Measurements from ENCODE around the gene TNNT3.
"Not testable (repeated sequence)": the region's sequence is repeated elsewhere in the genome, so short reads cannot be mapped to it uniquely, and the experiment has no call there.

TNNT3 gene

GRCh38 chr11:1936072-1936780 lies 16.7 kb downstream of the TNNT3 start:
- no peak for DNase-seq

GRCh38 chr11:1936781-1937615 lies 17.5 kb downstream of the TNNT3 start:
- no peak for DNase-seq

GRCh38 chr11:1937616-1938342 lies 18.3 kb downstream of the TNNT3 start:
- DNase-seq, result no peak

DNA sequence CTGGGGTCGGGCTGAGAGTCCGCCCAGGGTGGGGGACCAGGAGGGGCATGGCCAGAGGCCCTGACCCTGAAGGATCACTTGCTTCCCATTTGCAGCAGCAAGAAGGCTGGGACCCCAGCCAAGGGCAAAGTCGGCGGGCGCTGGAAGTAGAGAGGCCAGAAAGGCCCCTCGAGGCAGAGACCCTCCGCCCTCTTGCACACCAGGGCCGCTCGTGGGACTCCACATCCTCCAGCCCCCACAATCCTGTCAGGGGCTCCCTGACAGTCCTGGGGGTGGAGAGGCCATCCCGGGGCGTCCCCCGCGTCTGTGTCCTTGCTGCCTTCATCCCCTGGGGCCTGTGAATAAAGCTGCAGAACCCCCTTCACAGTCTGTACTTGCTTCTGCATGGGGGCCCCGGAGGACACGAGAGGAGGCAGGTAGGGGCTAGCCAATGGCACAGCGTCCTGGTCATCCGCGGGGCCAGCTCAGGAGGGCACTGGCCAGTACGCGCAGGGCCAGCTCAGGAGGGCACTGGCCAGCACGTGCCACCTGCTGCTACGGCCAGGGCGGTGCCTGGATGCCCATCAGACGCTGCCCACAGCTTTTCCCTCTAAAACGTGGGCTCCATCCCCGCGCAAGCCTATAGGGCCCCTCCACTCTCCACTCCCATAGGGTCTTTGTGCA lies 19.0 kb downstream of the TNNT3 start:
- no peak for DNase-seq

GRCh38 chr11:1939006-1939625 lies 19.6 kb downstream of the TNNT3 start:
- DNase-seq, result no peak

GRCh38 chr11:1939788-1940187 lies 20.3 kb downstream of the TNNT3 start:
- DNase-seq, result not testable (repeated sequence)

DNA sequence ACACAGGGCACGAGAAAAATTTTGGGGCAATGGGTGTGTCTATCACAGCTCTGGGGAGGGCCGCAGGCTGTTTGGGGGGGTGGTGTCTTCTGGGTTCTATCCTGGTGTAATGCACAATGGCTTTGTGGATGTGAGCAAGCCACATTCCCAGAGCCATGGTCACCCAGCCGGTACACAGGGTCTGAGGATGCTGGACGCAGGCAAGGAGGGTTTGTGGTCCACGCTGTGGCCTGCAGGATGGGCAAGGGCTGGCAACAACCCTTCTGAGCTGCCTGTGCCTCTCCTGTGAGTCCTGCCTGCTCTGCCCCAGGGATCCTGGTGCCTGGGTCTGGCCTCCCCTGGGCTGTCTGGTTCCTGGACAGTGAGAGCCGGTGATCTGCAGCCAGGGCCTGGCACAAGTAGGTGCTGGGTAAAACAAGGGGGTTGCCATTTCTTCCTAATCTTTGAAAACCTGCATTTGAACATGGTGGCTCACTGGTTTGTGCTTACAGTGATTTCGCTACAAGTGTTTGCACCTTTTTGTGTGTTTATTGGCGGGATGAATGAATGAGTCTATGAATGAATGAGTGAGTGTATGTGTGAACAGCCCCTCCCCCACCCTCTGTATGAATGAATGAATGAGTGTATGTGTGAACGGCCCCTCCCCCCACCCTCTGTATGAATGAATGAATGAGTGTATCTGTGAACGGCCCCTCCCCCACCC lies 23.2 kb downstream of the TNNT3 start:
- DNase-seq, result no peak

- DNase-seq, result no peak
These were observed 24.1 kb downstream of the TNNT3 start for GRCh38 chr11:1943576-1943975.

DNA sequence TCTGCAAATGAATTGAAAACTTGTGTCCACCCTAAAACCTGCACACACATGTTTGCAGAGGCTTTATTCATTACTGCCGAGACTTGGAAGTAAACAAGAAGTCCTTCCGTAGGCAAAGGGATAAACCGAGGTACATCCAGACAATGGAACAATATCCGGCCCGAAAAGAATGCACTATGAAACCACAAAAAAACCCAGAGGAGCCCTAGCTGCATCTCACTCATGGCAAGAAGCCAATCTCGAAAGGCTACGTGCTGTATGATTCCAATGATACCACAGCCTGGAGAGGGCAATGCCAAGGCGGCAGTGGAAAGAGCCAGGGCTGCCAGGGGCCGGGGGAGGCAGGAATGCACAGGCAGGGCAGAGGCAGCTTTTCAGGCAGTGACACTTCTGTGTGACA lies 24.5 kb downstream of the TNNT3 start:
- DNase-seq, result no peak

DNA sequence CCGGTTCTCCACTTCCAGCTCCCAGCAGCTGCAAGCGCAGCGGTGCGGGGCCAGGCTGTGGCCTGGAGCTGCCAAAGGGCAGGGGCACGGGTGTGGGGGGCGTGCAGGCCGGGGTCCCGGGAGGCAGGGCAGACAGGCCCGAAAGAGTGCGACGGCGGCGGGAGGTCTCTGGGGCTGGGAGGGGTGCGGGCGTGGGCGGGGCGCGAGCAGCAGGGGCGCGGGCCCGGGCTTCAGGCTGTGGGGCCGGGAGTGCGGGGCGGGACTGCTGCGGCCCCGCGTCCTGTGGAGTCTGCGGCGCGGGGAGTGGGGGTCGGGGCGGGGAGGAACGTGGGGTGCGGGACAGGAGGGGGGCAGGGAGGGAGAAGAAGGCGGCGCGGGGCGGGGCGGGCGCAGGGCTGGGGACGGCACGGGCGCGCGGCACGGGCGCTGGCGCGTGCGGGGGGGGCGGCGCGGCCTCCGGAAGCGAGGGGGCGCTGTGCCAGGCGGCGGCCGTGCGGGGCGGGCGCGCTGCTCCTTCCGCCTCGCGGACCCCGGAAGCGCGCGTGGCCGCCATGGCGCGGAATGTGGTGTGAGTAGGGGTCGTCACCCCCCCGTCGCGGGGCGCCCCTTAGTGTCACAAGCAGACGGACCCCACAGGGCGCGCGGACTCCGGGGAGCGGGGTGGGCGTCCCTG lies 27.4 kb downstream of the TNNT3 start, which contains the start of gene MRPL23:
MRPL23 (plus strand) TSS at position 521 of the 673 bp plus-strand sequence; CDS start at position 552, 31 bp downstream.
- no peak for DNase-seq

DNA sequence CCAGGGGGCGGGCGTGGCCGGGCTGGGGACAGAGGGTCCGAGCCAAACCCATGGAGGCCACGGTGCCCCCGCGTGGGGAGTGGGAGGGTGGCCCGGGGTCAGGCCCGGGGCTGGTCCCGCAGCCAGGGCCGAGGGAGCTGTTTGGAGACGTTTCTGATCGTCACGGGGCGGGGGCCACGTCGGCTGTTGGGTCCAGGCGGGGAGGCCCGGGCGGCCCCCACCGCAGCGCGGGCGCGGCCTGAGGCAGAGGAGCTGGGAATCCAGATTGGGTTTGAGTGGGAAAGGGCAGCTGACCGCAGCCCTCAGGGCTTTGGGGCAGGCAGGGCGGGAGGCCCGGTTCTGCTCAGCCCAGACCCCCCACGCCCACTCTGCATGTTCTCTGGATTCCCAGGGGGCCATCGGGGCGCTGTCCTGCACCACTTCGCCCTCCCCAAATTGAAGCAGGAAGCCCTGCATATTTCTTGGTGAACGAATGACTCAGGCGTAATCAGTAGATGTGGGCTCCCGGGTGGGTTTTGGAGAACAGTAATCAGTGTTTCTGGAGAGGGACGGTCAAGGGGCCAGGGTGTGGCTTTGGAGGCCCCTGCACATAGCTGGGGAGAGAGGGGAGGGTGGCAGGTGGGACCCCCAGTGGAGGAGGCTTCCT lies 28.2 kb downstream of the TNNT3 start:
- DNase-seq, result no peak

GRCh38 chr11:1948389-1948788 lies 28.9 kb downstream of the TNNT3 start:
- no peak for DNase-seq

DNA sequence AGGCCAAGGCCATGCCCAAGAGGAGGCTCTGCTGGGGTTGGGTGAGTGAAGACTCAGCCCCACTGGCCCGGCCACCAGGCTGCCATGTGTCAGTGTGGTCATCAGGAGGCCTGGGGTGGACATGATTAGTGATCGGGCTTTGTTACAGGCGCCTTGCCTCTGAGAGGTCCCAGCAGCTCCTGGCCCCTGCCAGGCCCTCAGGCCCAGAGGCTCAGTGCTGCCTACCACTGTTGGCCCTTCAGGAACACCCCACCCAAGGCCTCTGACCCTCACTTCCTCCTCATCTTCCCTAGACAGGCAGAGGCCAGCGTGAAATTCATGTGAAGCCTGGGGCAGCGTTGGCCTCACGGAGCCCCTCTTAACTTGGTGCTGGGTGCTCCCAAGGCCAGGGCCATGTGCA lies 29.8 kb downstream of the TNNT3 start:
- DNase-seq, result no peak

DNA sequence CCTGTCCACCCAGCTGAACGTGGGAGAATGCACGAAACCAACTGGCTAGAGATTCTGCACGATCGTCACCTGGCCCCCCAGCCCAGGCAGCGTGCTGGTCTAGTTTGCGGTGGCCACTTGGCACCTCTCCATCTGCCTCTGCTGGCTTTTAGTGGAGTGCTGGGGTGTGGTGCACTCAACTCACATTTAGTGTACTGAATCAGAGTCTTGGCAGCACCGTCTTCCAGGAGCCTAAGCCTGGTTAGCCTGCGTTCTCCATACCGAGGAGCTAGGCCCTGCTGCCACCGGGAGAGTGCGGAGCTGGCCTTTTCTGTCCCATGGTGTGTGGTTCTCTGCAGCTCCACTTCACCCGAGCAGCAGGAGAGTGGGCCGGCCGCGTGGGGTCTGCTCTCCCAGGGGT lies 30.4 kb downstream of the TNNT3 start:
- no peak for DNase-seq

DNA sequence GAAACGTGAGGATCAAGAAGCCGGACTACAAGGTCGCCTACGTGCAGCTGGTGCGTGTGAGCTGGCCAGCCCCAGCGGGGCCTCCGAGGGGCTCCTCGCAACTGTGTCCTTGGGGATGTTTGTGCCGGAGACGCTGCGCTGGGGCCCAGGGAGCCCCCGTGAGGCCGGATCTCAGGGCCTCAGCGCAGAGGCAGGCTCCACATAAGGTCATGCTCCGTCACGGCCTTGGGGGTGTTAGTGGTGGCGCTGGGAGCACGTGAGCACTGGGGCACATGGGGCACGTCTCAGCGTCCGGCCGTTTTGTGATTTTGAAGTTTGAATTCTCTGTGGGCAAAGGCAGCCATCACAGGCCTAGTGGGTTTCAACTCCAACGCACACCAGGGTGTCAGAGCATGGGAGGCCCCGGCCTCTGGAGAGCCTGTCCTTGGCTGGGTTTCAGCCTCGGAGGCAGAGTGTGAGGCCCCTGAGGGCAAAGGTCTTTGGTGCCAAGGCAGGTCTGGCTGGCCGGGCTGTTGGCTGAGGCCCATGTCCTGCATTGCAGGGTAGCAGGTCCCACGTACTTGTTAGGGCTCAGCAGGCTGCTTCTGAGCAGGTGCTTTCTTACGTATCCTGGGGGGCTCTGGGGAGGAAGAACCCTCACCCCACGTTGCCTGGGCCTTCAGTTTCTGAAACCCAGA lies 33.4 kb downstream of the TNNT3 start:
- DNase-seq, result no peak

DNA sequence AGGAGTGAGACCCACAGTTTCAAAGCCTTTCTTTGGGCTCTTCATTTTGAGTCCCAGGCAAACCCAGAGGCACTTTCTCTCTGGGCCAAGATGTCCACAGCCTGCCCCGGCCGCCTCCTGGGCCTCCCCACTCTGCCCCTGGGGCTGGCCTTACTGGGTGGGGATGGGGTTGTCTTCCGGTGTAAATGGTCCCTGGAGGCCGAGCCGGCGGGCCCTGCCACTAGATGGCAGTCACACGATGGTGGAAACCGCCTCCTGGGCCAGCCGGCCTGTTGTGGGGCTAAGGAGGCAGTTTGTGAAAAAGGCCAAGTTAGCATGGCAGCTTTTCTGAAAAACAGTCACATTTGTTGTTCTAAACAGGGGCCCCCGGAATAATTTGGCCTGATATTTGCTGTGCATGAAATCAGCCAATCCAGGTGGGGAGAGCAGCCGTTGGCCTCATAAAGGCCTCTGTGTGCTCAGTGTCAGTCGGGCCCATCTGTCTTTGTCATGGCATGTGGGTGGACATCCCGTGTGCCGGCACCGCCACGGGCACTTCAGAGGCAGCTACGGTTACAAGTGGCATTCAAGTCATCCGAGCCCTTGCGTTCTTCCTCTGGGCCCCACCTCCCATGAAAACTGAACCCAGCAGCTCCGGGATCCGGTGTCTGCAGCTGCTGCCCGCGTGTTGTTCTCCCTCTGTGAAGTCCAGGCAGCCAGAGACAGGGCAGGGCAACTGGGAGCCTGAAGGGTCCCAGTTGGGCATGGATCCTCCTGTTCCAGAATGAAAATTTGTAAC lies 34.2 kb downstream of the TNNT3 start:
- no peak for DNase-seq

- no peak for DNase-seq
These were observed 38.9 kb downstream of the TNNT3 start for GRCh38 chr11:1958367-1958766.

GRCh38 chr11:1959786-1960185 lies 40.3 kb downstream of the TNNT3 start:
- no peak for DNase-seq

- no peak for DNase-seq
These were observed 44.4 kb downstream of the TNNT3 start for GRCh38 chr11:1963864-1964263.

Data from activated effector memory CD4-positive, alpha-beta T cell treated with Interleukin-2 at 50 U/mL for 16 hours (primary cell).